Peyer's patch (tissue), 4 donors: ENCODE measurements around the gene PDZD2.

Source experiments
- CTCF ChIP-seq, 6 experiments: fragments of 450-650 bp in 4 of 6; fragments of 200-600 bp in 2 of 6; sonication (generic) in 1 of 6; IDR thresholded peaks; one replicate each; pipeline ENCODE4 v1.5.1; 2017 to 2019; ENCODE audit warnings: antibody characterized with exemption in 6 of 6, mild to moderate bottlenecking in 3 of 6, moderate library complexity in 1 of 6
- POLR2A ChIP-seq, 2 donors: fragments of 450-650 bp; IDR thresholded peaks; one replicate each; pipeline ENCODE4 v1.5.1; 2017; ENCODE audit warnings: antibody characterized with exemption in 2 of 2, mild to moderate bottlenecking in 2 of 2, moderate library complexity in 2 of 2

GRCh38 chr5:31833710-31834109 lies 194.8 kb downstream of the PDZD2 start:
- TF ChIP-seq CTCF (IDR thresholded peaks at IDR 0.05) (no peak), POLR2A (IDR thresholded peaks at IDR 0.05) (no peak)
